ENCODE data around the gene NAA60.

Gene NAA60

DNA sequence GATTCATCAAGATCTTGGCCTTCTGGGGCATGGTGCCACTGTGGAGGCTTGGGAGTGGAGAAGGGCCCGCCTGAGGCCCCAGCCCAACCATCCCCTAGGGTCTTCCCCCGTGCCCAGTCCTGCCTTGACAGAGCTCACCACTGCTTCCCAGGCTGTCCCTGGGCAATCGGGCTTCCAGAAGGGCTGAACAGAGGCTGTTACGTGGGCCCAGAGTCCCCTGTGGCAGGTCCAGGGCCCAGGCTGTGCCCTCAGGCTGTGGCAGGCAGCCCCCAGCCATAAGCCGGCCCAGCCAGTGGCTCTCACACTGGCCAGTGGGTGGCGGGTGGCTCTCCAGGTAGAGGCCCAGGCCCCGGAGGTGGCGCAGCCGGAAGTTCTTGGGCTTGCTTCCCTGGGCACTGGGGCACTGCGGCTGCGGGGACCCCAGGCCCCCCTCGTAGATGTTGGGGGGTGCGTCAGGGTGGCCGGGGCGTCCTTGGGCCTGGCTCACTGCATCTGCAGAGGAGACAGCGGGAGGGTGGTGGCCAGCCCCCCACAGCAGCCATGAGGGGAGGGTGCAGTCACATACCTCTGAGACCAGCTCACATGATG is 51.0 kb downstream of the NAA60 start:
- no peak for TF ChIP-seq EZH2phosphoT487 (IDR thresholded peaks at IDR 0.05; ENCODE audit: borderline replicate concordance)
- TF ChIP-seq, protein P1, sequence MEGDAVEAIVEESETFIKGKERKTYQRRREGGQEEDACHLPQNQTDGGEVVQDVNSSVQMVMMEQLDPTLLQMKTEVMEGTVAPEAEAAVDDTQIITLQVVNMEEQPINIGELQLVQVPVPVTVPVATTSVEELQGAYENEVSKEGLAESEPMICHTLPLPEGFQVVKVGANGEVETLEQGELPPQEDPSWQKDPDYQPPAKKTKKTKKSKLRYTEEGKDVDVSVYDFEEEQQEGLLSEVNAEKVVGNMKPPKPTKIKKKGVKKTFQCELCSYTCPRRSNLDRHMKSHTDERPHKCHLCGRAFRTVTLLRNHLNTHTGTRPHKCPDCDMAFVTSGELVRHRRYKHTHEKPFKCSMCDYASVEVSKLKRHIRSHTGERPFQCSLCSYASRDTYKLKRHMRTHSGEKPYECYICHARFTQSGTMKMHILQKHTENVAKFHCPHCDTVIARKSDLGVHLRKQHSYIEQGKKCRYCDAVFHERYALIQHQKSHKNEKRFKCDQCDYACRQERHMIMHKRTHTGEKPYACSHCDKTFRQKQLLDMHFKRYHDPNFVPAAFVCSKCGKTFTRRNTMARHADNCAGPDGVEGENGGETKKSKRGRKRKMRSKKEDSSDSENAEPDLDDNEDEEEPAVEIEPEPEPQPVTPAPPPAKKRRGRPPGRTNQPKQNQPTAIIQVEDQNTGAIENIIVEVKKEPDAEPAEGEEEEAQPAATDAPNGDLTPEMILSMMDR (conservative IDR thresholded peaks at IDR 0.05; ENCODE audit: low read length) = no peak
- Histone ChIP-seq H3K36me3 (ENCODE audit: insufficient read depth, low read length) (no peaks in the 10 kb centered on the region), H3K9ac (ENCODE audit: low read depth, low read length, poor library complexity, severe bottlenecking) (no peak overlapping the region)

DNA sequence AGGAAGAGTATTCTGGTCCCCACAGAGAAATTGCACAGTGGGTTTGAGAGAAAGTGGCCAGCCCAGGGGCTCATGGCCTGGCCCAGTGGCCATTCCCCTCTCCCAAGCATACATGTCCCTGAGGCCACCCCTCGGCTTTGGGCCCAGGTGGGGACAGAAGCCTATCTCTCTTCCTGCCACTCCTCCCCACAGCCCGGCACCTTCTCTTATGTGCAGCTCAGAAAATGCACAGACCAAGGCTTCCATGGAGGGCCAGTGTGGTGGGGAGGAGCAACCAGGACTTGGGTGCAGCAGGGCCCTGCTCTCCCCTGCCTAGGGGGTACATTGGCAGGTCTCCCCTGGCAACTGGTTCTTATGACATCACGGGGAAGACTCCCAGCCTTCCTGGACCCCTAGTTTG is 51.7 kb downstream of the NAA60 start, which contains the start of gene C16orf90:
C16orf90 (minus strand) TSS at position 314 of the 400 bp plus-strand sequence; CDS start at position 246, 68 bp downstream.
- H2AFZ ChIP-seq (ENCODE audit: low read length) = no peak within 1 kb of the TSS
- TF ChIP-seq, protein P1 (conservative IDR thresholded peaks at IDR 0.05; ENCODE audit: low read length) = no peak
- no peak for TF ChIP-seq EZH2phosphoT487 (IDR thresholded peaks at IDR 0.05; ENCODE audit: borderline replicate concordance)
- no peaks in the 10 kb centered on the region for H3K9me3 ChIP-seq (ENCODE audit: insufficient read depth, low read depth, low read length)

More for the DNA sequence above, 51.0 kb downstream of the NAA60 start:
- Histone ChIP-seq H3K27me3 (ENCODE audit: insufficient read depth, low read length, poor library complexity, severe bottlenecking) (no peaks in the 10 kb centered on the region), H3K4me2 (ENCODE audit: low read depth, low read length, poor library complexity, severe bottlenecking) (no peak overlapping the region), H3K9me2 (replicated peaks; ENCODE audit: low read depth, low read length) (no peaks in the 10 kb centered on the region), H4K20me1 (ENCODE audit: insufficient read depth, low read length, poor library complexity, severe bottlenecking) (no peaks in the 10 kb centered on the region), H3K79me2 (ENCODE audit: insufficient read depth, low read length) (no peaks in the 10 kb centered on the region), H3K9me3 (ENCODE audit: insufficient read depth, low read depth, low read length) (no peaks in the 10 kb centered on the region), H3K4me3 (ENCODE audit: low read length, poor library complexity, severe bottlenecking) (no peak overlapping the region), H3F3A (ENCODE audit: low read depth) (no peaks in the 10 kb centered on the region), H3K4me1 (ENCODE audit: insufficient read depth, low read length, poor library complexity, severe bottlenecking) (no peaks in the 10 kb centered on the region), H2AFZ (ENCODE audit: low read length) (no peak overlapping the region)

DNA sequence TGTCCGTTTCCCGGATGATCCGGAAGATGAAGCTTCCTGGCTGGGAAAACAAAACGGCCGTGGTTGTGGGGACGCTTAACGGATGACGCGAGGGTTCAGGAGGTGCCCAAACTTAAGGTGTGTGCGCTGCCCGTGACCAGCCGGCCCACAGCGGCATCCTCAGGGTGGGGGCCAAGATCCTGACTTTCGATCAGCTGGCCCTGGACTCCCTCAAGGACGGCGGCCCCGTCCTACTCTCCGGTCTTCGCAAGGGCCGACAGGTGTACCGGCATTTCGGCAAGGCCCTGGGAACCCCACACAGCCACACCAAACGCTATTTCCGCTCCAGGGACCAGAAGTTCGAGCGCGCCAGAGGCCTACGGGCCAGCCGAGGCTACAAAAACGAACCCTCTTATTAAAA is 52.9 kb downstream of the NAA60 start:
- H3K9ac ChIP-seq (ENCODE audit: low read depth, low read length, poor library complexity, severe bottlenecking) = no peak overlapping the region
- H4K20me1 ChIP-seq (ENCODE audit: insufficient read depth, low read length, poor library complexity, severe bottlenecking) = no peaks in the 10 kb centered on the region
- H3K4me2 ChIP-seq (ENCODE audit: low read depth, low read length, poor library complexity, severe bottlenecking) = no peak overlapping the region
- TF ChIP-seq, protein P1 (conservative IDR thresholded peaks at IDR 0.05; ENCODE audit: low read length) = no peak
- TF ChIP-seq EZH2phosphoT487 (IDR thresholded peaks at IDR 0.05; ENCODE audit: borderline replicate concordance) = no peak
- no peaks in the 10 kb centered on the region for H3K9me2 ChIP-seq (replicated peaks; ENCODE audit: low read depth, low read length)
- H2AFZ ChIP-seq (ENCODE audit: low read length) = no peak overlapping the region
- H3K27me3 ChIP-seq (ENCODE audit: insufficient read depth, low read length, poor library complexity, severe bottlenecking) = no peaks in the 10 kb centered on the region
- no peaks in the 10 kb centered on the region for H3K36me3 ChIP-seq (ENCODE audit: insufficient read depth, low read length)
- H3K79me2 ChIP-seq (ENCODE audit: insufficient read depth, low read length) = no peaks in the 10 kb centered on the region
- no peaks in the 10 kb centered on the region for H3K9me3 ChIP-seq (ENCODE audit: insufficient read depth, low read depth, low read length)
- no peaks in the 10 kb centered on the region for H3K4me1 ChIP-seq (ENCODE audit: insufficient read depth, low read length, poor library complexity, severe bottlenecking)
- no peak overlapping the region for H3K4me3 ChIP-seq (ENCODE audit: low read length, poor library complexity, severe bottlenecking)
- no peaks in the 10 kb centered on the region for H3F3A ChIP-seq (ENCODE audit: low read depth)

More for the DNA sequence above, 51.7 kb downstream of the NAA60 start, which contains the start of gene C16orf90:
- no peaks in the 10 kb centered on the region for H3K36me3 ChIP-seq (ENCODE audit: insufficient read depth, low read length)
- no peak within 1 kb of the TSS for H3K9ac ChIP-seq (ENCODE audit: low read depth, low read length, poor library complexity, severe bottlenecking)
- H4K20me1 ChIP-seq (ENCODE audit: insufficient read depth, low read length, poor library complexity, severe bottlenecking) = no peaks in the 10 kb centered on the region
- no peaks in the 10 kb centered on the region for H3K79me2 ChIP-seq (ENCODE audit: insufficient read depth, low read length)
- no peaks in the 10 kb centered on the region for H3K9me2 ChIP-seq (replicated peaks; ENCODE audit: low read depth, low read length)
- no peaks in the 10 kb centered on the region for H3K4me1 ChIP-seq (ENCODE audit: insufficient read depth, low read length, poor library complexity, severe bottlenecking)
- no peak within 1 kb of the TSS for H3K4me2 ChIP-seq (ENCODE audit: low read depth, low read length, poor library complexity, severe bottlenecking)
- no peaks in the 10 kb centered on the region for H3K27me3 ChIP-seq (ENCODE audit: insufficient read depth, low read length, poor library complexity, severe bottlenecking)
- H3K4me3 ChIP-seq (ENCODE audit: low read length, poor library complexity, severe bottlenecking) = no peak within 1 kb of the TSS
- no peaks in the 10 kb centered on the region for H3F3A ChIP-seq (ENCODE audit: low read depth)

All from Loucy (cell line).